ENCODE measurements around the gene ZNF260. TPM values are rescaled to one million over a fixed set of nuclear protein-coding genes. Genes with fewer than 3 reads are reported as not detected.

ZNF260 gene
- total and polyA plus RNA-seq, 2 of the 13 experiments (the other 11 are each of a cell fraction or from before 2014, with no cell fraction given) = 2.8 to 10.5 TPM

- TF ChIP-seq, protein P1, sequence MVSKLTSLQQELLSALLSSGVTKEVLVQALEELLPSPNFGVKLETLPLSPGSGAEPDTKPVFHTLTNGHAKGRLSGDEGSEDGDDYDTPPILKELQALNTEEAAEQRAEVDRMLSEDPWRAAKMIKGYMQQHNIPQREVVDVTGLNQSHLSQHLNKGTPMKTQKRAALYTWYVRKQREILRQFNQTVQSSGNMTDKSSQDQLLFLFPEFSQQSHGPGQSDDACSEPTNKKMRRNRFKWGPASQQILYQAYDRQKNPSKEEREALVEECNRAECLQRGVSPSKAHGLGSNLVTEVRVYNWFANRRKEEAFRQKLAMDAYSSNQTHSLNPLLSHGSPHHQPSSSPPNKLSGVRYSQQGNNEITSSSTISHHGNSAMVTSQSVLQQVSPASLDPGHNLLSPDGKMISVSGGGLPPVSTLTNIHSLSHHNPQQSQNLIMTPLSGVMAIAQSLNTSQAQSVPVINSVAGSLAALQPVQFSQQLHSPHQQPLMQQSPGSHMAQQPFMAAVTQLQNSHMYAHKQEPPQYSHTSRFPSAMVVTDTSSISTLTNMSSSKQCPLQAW (CRISPR knock-in tag; IDR thresholded peaks at IDR 0.05) = no peak
- peak; percentile 77; the same call in 1 of the 2 replicates for TF ChIP-seq YEATS4 (CRISPR knock-in tag; IDR thresholded peaks at IDR 0.05; ENCODE audit: borderline replicate concordance)
- TF ChIP-seq STAG1 (CRISPR knock-in tag; IDR thresholded peaks at IDR 0.05) = no peak
- TF ChIP-seq, protein P2, sequence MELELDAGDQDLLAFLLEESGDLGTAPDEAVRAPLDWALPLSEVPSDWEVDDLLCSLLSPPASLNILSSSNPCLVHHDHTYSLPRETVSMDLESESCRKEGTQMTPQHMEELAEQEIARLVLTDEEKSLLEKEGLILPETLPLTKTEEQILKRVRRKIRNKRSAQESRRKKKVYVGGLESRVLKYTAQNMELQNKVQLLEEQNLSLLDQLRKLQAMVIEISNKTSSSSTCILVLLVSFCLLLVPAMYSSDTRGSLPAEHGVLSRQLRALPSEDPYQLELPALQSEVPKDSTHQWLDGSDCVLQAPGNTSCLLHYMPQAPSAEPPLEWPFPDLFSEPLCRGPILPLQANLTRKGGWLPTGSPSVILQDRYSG (CRISPR knock-in tag; IDR thresholded peaks at IDR 0.05) = no peak
- TF ChIP-seq ZNF850 (CRISPR knock-in tag; conservative IDR thresholded peaks at IDR 0.05) = no peak
- TF ChIP-seq, protein P3, sequence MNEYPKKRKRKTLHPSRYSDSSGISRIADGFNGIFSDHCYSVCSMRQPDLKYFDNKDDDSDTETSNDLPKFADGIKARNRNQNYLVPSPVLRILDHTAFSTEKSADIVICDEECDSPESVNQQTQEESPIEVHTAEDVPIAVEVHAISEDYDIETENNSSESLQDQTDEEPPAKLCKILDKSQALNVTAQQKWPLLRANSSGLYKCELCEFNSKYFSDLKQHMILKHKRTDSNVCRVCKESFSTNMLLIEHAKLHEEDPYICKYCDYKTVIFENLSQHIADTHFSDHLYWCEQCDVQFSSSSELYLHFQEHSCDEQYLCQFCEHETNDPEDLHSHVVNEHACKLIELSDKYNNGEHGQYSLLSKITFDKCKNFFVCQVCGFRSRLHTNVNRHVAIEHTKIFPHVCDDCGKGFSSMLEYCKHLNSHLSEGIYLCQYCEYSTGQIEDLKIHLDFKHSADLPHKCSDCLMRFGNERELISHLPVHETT (CRISPR knock-in tag; conservative IDR thresholded peaks at IDR 0.05) = no peak
- TF ChIP-seq, protein P4, sequence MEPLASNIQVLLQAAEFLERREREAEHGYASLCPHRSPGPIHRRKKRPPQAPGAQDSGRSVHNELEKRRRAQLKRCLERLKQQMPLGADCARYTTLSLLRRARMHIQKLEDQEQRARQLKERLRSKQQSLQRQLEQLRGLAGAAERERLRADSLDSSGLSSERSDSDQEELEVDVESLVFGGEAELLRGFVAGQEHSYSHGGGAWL (CRISPR knock-in tag; IDR thresholded peaks at IDR 0.05) = peak; percentile 24
- TF ChIP-seq, protein P5, sequence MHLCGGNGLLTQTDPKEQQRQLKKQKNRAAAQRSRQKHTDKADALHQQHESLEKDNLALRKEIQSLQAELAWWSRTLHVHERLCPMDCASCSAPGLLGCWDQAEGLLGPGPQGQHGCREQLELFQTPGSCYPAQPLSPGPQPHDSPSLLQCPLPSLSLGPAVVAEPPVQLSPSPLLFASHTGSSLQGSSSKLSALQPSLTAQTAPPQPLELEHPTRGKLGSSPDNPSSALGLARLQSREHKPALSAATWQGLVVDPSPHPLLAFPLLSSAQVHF (CRISPR knock-in tag; IDR thresholded peaks at IDR 0.05) = peak; percentile 10; the same call in 1 of the 2 replicates
- TF ChIP-seq SIX1 (CRISPR knock-in tag; IDR thresholded peaks at IDR 0.05; ENCODE audit: borderline replicate concordance) = peak; percentile 25; the same call in 1 of the 2 replicates
- TF ChIP-seq DR1 (CRISPR knock-in tag; IDR thresholded peaks at IDR 0.05) = no peak
- TF ChIP-seq KIAA2018 (CRISPR knock-in tag; IDR thresholded peaks at IDR 0.05; ENCODE audit: borderline replicate concordance) = no peak
- TF ChIP-seq, protein P6, sequence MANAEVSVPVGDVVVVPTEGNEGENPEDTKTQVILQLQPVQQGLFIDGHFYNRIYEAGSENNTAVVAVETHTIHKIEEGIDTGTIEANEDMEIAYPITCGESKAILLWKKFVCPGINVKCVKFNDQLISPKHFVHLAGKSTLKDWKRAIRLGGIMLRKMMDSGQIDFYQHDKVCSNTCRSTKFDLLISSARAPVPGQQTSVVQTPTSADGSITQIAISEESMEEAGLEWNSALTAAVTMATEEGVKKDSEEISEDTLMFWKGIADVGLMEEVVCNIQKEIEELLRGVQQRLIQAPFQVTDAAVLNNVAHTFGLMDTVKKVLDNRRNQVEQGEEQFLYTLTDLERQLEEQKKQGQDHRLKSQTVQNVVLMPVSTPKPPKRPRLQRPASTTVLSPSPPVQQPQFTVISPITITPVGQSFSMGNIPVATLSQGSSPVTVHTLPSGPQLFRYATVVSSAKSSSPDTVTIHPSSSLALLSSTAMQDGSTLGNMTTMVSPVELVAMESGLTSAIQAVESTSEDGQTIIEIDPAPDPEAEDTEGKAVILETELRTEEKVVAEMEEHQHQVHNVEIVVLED (CRISPR knock-in tag; IDR thresholded peaks at IDR 0.05; ENCODE audit: borderline replicate concordance) = peak; percentile 86; the same call in 1 of the 2 replicates
These were observed 38.8 kb downstream of the ZNF260 start, which contains the start of gene ZNF566 (continued) for GRCh38 chr19:36489118-36489919.

Data from HepG2 (cell line).